NCI-H187 (cell line): ENCODE results near the gene HERC3.

ENCODE experiments used
- DNase-seq, 2 experiments: peaks; one replicate each; lab custom pipeline; 2025; lab: John Stamatoyannopoulos, UW

The HERC3 gene

GRCh38 chr4:88720451-88721428 lies 128.5 kb downstream of the HERC3 start:
- DNase-seq: no peak

- no peak for DNase-seq
These were observed 130.0 kb downstream of the HERC3 start for GRCh38 chr4:88722276-88722780.

GRCh38 chr4:88722828-88723227 lies 130.5 kb downstream of the HERC3 start:
- DNase-seq: no peak

GRCh38 chr4:88724406-88724805 lies 132.1 kb downstream of the HERC3 start:
- no peak for DNase-seq

GRCh38 chr4:88725143-88725542 lies 132.9 kb downstream of the HERC3 start:
- no peak for DNase-seq

- no peak for DNase-seq
These were observed 133.7 kb downstream of the HERC3 start for GRCh38 chr4:88725986-88726385.

- DNase-seq: no peak
These were observed 135.9 kb downstream of the HERC3 start for GRCh38 chr4:88728146-88728545.

- no peak for DNase-seq
These were observed 137.0 kb downstream of the HERC3 start for GRCh38 chr4:88729146-88729760.

GRCh38 chr4:88730811-88731210 lies 138.5 kb downstream of the HERC3 start:
- DNase-seq: no peak

GRCh38 chr4:88731381-88731780 lies 139.1 kb downstream of the HERC3 start:
- DNase-seq: no peak

- no peak for DNase-seq
These were observed 140.6 kb downstream of the HERC3 start for GRCh38 chr4:88732714-88733368.

- no peak for DNase-seq
These were observed 142.2 kb downstream of the HERC3 start for GRCh38 chr4:88734403-88734949.

- DNase-seq: no peak
These were observed 143.3 kb downstream of the HERC3 start for GRCh38 chr4:88735564-88735963.

GRCh38 chr4:88736264-88736663 lies 144.0 kb downstream of the HERC3 start:
- no peak for DNase-seq

- DNase-seq: peak; percentile 73 to 83
These were observed 145.1 kb downstream of the HERC3 start for GRCh38 chr4:88737307-88737941.

GRCh38 chr4:88738180-88738579 lies 145.9 kb downstream of the HERC3 start:
- peak in 1 of 2 experiments; percentile 19 for DNase-seq

- DNase-seq: no peak
These were observed 150.3 kb downstream of the HERC3 start for GRCh38 chr4:88742561-88742960.

- no peak for DNase-seq
These were observed 151.4 kb downstream of the HERC3 start for GRCh38 chr4:88743696-88744095.

- DNase-seq: no peak
These were observed 152.3 kb downstream of the HERC3 start for GRCh38 chr4:88744609-88745008.

- no peak for DNase-seq
These were observed 152.9 kb downstream of the HERC3 start for GRCh38 chr4:88745175-88745574.

- DNase-seq: no peak
These were observed 153.4 kb downstream of the HERC3 start for GRCh38 chr4:88745581-88746163.
